ENCODE results near the gene ANKRD17.
A peak's percentile ranks its signal among the peaks of the same experiment; 100 is the strongest.
"Not testable (repeated sequence)": the region's sequence is repeated elsewhere in the genome, so short reads cannot be mapped to it uniquely, and the experiment has no call there.

Gene ANKRD17, protein sequence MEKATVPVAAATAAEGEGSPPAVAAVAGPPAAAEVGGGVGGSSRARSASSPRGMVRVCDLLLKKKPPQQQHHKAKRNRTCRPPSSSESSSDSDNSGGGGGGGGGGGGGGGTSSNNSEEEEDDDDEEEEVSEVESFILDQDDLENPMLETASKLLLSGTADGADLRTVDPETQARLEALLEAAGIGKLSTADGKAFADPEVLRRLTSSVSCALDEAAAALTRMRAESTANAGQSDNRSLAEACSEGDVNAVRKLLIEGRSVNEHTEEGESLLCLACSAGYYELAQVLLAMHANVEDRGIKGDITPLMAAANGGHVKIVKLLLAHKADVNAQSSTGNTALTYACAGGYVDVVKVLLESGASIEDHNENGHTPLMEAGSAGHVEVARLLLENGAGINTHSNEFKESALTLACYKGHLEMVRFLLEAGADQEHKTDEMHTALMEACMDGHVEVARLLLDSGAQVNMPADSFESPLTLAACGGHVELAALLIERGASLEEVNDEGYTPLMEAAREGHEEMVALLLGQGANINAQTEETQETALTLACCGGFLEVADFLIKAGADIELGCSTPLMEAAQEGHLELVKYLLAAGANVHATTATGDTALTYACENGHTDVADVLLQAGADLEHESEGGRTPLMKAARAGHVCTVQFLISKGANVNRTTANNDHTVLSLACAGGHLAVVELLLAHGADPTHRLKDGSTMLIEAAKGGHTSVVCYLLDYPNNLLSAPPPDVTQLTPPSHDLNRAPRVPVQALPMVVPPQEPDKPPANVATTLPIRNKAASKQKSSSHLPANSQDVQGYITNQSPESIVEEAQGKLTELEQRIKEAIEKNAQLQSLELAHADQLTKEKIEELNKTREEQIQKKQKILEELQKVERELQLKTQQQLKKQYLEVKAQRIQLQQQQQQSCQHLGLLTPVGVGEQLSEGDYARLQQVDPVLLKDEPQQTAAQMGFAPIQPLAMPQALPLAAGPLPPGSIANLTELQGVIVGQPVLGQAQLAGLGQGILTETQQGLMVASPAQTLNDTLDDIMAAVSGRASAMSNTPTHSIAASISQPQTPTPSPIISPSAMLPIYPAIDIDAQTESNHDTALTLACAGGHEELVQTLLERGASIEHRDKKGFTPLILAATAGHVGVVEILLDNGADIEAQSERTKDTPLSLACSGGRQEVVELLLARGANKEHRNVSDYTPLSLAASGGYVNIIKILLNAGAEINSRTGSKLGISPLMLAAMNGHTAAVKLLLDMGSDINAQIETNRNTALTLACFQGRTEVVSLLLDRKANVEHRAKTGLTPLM (N-terminal part only)

DNA sequence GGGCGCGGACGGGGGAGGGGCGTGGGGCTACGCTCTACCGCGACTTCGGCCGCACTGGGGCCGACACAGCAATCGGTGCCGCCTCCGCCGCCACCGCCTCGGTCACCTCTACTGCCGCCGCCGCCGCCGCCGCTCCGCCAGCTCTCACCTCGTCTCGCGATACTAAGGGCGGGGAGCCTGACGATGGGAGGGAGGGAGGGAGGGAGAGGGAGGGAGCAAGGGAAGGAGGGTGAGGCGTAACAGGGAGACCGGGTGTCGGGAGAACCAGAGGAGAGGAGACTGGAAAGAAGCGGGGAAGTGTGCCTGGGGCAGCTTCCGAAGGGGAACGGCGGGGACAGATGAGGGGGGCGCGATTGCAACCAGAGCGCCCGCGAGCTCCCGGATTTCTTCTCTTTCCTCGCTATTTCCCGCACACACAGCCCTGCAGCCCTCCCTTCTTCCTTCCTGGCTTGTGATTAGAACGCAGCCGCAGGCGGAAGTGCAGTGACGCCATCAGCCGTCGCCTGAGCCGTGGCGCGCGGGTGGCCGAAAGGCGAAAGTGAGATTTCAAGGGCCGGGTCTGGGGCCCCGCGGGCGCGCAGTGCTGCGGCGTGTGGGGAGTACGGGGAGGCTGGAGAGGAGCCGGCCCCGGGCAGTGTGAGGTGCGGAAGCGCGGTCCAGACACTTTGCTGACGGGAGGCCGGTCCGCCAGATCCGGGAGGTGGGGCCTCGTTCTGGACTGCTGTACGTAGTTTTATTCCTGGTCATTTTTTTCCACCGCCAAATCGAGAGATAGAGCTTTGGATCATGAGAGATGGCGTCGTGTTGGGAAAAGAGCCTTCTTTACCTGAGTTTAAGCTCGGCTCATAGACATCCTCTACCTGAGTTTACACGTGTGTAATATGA, at the start of gene ANKRD17:
ANKRD17 (minus strand) TSS at position 113 of the 885 bp plus-strand sequence. CDS start 130 bp downstream, outside the sequence.
- peak; percentile 45 for DNase-seq

DNA sequence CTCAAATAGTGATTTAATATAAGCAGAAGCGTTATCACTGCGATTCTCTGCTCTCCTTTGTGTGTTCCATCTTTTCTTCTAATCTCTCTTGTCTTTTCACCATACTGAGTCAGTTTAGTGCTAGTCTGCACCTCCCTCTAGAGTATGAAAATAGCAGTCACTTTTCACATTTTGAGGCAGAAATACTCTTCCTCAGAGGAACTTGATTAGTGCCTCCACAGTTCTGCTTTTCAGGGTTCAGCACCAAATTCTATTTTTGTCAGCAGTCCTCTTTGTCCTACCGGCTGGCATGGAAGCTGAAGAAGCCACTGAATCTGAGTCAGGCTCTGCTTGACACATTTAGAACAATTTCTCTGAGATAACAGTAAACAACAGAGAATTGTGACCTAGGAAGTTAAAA, 49.7 kb upstream of the ANKRD17 start:
- DNase-seq = no peak

- no peak for DNase-seq
Measured at GRCh38 chr4:73303711-73304110, 45.1 kb upstream of the ANKRD17 start.

DNA sequence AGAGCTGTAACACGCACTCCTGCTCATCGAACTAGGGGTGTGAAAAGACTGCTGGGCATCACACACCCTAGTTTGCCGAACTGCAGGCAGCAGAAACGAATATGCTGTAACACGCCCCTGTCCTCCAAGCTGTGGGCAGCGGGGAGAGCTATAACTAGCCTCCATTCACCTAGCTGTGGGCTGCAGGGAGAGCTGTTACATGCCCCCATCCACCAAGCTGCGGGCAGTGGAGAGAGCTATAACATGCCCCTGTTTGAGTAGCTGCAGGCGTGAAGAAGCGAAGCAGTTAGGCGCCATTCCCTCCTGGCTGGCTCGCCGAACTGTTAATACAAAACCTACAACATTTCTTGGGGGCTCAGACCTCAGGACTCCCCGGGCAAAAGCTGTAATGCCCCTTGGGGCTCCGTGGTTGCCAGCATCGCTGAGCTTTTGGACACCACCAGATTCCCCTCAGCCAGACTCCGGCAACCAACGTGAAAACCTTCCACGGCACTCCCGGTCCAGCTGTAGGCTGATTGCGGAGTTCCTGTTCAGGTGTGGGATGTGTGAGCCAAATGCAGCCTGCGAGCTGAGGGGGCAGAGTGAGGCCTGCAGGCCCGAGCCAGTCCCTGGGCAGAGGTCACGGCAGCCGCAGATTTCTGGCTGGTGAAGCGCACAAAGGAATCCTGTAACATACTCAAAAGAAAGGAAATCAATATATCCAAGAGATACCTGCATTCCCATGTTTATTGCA, 41.1 kb upstream of the ANKRD17 start:
- DNase-seq = no peak

- not testable (repeated sequence) for DNase-seq
Measured at GRCh38 chr4:73292661-73293060, 34.1 kb upstream of the ANKRD17 start.

- DNase-seq = no peak
Measured at GRCh38 chr4:73281982-73282381, 23.4 kb upstream of the ANKRD17 start.

DNA sequence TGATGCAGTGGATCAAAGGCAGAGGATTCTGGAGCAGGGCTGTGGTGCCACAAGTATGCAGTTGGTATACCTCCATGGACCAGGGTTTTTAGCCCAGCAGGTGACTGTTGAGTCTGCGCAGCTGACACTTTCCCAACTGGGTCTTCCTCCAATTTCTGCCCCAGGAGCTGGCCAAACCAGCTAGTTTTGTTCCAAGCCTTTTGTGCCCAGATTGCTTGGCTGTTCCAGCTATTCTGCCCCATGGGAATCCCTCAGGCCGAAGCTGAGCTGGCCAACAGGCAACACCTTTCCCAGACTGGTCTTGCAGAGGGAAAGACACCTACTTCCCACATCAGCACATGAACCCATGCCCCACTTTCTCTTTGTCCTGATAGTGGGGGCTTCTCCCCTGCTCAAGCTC, 22.8 kb upstream of the ANKRD17 start:
- no peak for DNase-seq

DNA sequence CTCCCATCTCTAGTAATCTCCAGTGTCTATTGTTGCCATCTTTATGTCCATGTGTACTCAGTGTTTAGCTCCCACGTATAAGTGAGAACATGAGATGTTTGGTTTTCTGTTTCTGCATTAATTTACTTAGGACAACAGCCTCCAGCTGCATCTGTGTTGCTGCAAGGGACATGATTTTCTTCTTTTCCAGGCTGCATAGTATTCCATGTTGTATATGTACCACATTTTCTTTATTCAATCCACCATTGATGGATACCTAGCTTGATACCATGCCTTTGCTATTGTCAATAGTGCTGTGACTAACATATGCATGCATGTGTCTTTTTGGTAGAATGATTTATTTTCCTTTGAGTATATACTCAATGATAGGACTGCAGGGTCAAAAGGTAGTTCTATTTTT, 18.6 kb upstream of the ANKRD17 start:
- DNase-seq = no peak

GRCh38 chr4:73275318-73275654, 16.7 kb upstream of the ANKRD17 start:
- no peak for DNase-seq

DNA sequence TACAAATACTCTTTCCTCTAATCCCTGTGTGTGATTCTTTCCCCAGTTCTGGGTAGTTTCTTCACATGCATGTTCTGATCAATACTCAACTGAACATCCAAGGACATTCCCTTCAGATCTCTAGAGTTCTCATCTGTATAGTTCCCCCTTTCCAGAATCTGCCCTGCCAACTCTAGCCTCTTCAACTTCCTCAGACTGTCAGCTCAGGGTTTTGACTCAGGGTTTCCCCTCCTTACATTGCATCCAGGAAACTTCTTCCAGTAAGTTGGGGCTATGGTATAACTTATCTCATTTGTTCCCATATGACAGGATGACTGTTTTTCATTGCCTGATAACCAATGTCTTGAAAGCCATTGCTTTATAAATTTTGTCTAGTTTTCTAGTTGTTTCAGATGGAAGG, 14.2 kb upstream of the ANKRD17 start:
- DNase-seq = no peak

GRCh38 chr4:73267050-73267449, 8.5 kb upstream of the ANKRD17 start:
- DNase-seq = no peak

DNA sequence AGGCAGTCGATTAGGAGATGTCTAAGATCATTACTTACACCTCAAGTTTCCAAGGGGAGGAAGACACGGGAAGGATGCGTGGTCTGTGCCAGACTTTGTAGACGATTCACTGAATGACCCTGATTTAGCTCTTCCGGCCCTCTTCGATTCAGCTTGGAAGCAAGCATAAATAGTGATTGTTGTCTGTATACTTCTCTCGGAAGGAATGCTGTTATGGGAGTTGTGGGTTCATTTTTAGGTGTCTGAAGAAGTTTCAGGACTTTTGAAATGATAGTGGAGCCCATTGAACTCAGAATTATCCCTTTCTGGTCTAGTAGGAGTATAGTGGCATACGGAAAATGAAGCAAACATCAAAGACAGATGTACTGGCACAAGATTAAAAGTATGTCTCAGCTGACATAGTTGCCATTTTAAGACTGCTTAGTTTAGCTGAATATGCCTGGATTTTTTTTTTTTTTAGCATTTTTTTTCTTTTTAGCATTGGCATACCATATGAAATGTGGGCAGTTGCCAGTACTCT, 1.0 kb upstream of the ANKRD17 start:
- no peak for DNase-seq

DNA sequence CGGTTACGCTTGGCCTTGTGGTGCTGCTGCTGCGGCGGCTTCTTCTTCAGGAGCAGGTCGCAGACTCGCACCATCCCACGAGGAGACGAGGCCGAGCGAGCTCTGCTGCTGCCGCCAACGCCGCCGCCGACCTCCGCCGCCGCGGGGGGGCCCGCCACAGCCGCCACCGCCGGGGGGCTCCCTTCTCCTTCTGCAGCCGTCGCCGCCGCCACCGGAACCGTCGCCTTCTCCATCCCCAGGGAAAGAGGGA, 237 bp downstream of the ANKRD17 start:
- DNase-seq = no peak

DNA sequence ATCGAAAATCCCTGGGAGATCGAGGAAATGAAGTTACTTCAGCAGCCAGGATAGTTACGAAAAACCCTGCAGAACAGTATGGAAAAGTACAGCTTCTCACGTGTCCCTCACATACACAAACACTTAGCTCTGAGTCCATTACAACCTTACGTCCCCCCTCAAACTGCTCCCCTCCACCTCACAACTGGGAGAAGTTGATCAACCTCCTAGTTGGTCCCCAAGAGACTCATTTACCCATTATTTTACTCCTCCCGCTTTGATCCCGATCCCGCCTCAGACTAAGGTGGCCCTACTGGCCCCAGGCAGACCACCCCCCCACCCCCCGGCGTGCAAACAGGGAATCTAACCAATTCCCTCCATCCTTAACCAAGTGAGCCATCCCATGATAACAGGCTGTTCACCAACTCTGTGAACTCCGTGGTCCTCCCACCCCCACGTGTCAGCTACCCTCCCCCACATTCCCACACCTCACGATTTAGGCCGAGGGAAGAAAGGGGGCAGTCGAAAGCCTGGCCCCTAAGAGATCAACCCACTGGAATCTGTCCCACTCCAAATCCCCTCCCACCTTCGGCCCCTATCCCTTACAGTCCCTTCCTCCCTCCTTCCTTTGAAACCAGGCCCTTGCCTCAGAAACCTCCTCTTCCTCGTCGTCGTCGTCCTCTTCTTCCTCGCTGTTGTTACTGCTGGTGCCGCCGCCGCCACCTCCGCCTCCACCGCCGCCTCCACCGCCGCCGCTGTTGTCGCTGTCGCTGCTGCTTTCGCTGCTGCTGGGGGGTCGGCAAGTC, 755 bp downstream of the ANKRD17 start:
- no peak for DNase-seq

GRCh38 chr4:73257234-73257633, 1.4 kb downstream of the ANKRD17 start:
- DNase-seq = peak; percentile 65

- DNase-seq = not testable (repeated sequence)
Measured at GRCh38 chr4:73255847-73256246, 2.8 kb downstream of the ANKRD17 start.

DNA sequence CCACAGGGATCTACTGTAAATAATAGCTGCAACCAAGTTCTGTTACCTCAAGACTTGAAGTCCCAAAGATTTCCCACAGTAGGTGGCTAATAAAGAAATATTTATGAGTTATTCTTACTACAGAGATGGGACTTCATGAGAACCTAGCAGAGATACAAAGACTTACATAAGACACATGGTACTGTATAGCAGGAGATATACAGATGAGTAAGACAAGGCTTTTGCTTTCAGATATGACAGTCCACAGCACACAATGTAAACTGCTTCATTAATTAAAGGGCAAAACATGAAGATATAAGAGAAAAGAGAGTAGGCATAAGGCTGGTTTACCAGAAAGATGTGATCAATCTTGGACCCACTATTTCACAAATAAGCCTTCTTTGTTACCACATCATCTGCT, 6.6 kb downstream of the ANKRD17 start:
- no peak for DNase-seq

DNA sequence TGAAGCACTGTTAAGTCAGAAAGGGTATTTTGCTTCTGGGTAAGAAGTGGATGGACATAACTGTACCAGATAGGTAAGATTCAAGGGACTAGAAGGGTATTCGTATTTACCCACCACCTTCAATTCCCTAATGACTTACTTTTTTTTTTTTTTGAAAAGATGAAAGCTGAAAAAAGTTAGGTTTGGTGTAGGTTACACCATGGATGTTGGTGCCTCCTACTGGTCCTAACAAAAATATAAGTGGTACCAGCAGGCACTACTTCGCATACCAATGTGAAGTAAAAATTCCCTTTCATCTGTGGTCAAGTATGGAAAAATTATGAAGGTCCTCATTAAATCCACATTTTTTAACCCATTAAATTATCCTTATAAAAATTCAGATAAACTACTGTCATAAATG, 7.2 kb downstream of the ANKRD17 start:
- no peak for DNase-seq

DNA sequence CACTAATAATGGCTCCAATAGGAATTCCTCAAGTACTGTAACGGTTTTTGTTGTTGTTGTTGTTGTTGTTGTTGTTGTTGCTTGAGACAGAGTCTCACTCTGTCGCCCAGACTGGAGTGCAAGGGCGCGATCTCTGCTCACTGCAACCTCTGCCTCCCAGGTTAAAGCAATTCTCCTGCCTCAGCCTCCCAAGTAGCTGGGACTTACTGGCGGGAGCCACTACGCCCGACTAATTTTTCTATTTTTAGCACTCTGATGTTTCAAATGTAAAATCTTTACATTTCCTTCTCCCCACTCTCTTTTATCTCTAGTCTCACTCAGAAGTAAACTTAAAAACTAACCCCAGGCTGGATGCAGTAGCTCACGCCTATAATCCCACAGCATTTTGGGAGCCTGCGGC, 8.0 kb downstream of the ANKRD17 start:
- no peak for DNase-seq

DNA sequence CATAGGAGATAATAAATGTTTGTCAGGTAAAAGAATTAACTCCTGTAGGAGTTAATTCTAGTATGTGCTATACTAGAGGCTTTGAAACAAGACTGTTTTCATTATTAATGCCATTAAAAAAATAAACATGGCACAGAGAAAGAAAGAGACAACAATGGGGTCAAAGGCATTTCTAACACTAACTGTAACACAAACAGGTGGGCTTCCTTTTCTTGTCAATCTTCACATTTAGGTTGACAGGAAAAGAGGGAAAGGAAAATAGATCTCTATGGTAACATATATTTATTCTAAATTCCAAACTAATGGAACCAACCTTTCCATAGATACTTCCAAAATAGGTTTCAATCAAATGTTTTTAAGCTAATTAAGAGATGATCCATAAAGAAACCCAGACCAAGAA, 9.8 kb downstream of the ANKRD17 start:
- DNase-seq = no peak

- DNase-seq = no peak
Measured at GRCh38 chr4:73248416-73248815, 10.2 kb downstream of the ANKRD17 start.
